HepG2 (cell line): ENCODE data around the gene DOP1B.

ENCODE experiments used
- BCLAF1 ChIP-seq: fragments of 450-650 bp; IDR thresholded peaks from 2 replicates; pipeline ENCODE4 v1.6.1; 2017; ENCODE audit warnings: mild to moderate bottlenecking
- SRF ChIP-seq: IDR thresholded peaks from 2 replicates; pipeline ENCODE4 v1.6.1; 2011; ENCODE audit warnings: mild to moderate bottlenecking, low read depth, low read length, moderate library complexity

GRCh38 chr21:36124395-36124794, 32.2 kb upstream of the DOP1B start:
- TF ChIP-seq BCLAF1 (no peak), SRF (no peak)
